Gastroesophageal sphincter (tissue), 2 donors: ENCODE data around the gene ABCC12.

Experiments
- EP300 ChIP-seq: sonication (generic); formaldehyde crosslinking; IDR thresholded peaks from one replicate; pipeline ENCODE4 v1.6.1; 2017; ENCODE audit warnings: antibody characterized with exemption, mild to moderate bottlenecking
- POLR2A ChIP-seq, 2 donors: fragments of 450-650 bp; IDR thresholded peaks; one replicate each; pipeline ENCODE4 v1.6.1; 2017; ENCODE audit warnings: antibody characterized with exemption in 2 of 2, mild to moderate bottlenecking in 2 of 2, moderate library complexity in 1 of 2

DNA sequence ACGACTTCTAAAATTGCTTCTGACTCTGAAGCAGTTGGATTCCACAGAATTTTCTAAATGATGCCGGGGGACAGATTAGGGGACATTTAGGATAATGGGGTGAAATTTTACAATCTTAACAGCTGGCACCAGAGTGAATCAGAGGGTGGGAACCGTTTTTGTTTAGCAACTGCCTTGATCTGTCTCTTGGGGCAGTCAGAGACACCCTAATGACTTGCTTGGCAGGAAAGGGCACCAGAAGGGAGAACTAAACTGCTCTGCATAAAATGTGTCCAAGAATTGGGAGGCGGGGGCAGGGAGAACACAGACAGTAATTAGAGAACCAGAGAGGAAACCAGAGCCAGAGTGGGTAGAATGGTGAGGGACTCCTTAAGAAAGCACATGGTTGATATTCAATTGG lies 6.1 kb upstream of the ABCC12 start:
- no peak for TF ChIP-seq POLR2A (IDR thresholded peaks at IDR 0.05)
- no peak for TF ChIP-seq EP300
